Muscle of back (tissue), 10 donors: Measurements from ENCODE around the gene RBM39. TPM values are rescaled to one million over a fixed set of nuclear protein-coding genes. Genes with fewer than 3 reads are reported as not detected.

Source experiments
- polyA plus RNA-seq, 10 donors: library from polyadenylated mRNA; unstranded; fragments of 120-200 nt; gene quantifications; one replicate each; pipeline ENCODE4 v1.2.1, GENCODE V29; 2013; ENCODE audit not compliant: insufficient read length in 10 of 10

RBM39 gene
- polyA plus RNA-seq, 10 donors = 205 to 339 (median 281) TPM

Other genes starting within 250 kb of the RBM39 start
- gene C20orf173, start 212.6 kb downstream of the RBM39 start, polyA plus RNA-seq = not detected
- gene ERGIC3, start 200.2 kb downstream of the RBM39 start, polyA plus RNA-seq = 100 to 1,000 TPM; 187 to 227 (median 216) TPM
- 1 to 10 TPM; 1.2 to 6.9 (median 2.1) TPM for gene SPAG4, start 126.4 kb downstream of the RBM39 start, polyA plus RNA-seq
- 100 to 1,000 TPM in 7 of 10 donors, 10 to 100 TPM in 3; 82.4 to 165 (median 131) TPM for gene CPNE1, start 77.4 kb downstream of the RBM39 start, polyA plus RNA-seq
- 10 to 100 TPM; 42.0 to 60.9 (median 54.5) TPM for gene RBM12, start 77.4 kb downstream of the RBM39 start, polyA plus RNA-seq
- 10 to 100 TPM; 12.6 to 16.9 (median 14.4) TPM for gene NFS1, start 42.9 kb downstream of the RBM39 start, polyA plus RNA-seq
- 10 to 100 TPM; 45.8 to 96.6 (median 63.3) TPM for gene ROMO1, start 42.9 kb downstream of the RBM39 start, polyA plus RNA-seq
- 10 to 100 TPM; 22.8 to 35.7 (median 29.3) TPM for gene PHF20, start 29.8 kb upstream of the RBM39 start, polyA plus RNA-seq
- gene SCAND1, start 212.2 kb upstream of the RBM39 start, polyA plus RNA-seq = 10 to 100 TPM; 16.6 to 36.3 (median 21.0) TPM
- gene CNBD2, start 226.3 kb upstream of the RBM39 start, polyA plus RNA-seq = under 1 TPM in 8 of 10 donors, not detected in 2; 0.16 to 0.88 (median 0.37) TPM